ENCODE results near the gene ATOSA.

The ATOSA gene

DNA sequence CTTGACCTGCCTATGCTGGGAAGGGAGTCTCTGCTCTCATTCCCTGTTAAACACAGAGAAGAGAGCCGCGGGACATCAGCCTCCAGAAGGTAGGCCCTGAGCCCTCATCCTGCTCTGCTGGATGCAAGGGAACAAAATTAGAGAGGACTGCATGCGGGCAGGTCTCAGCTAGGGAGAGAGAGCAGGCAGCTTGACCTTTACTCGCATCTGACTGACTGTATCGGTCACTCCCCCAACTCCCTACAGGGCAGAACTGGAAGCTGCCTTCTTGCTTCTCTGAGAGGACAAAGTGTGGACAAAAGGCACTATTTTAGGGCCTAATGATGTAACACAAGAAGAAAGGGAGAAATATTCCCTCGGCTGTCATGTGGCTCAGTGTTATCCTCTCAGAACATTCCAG, 38.7 kb upstream of the ATOSA start:
- DNase-seq, result no peak
- no peaks in the 10 kb centered on the region for H3K9me3 ChIP-seq
- no peak overlapping the region for H3K27ac ChIP-seq
- intact Hi-C loops (cut with DNase I; ENCODE audit: low total_unique reads), result no loop called here
- no peaks in the 10 kb centered on the region for H3K4me1 ChIP-seq
- H3K36me3 ChIP-seq, result no peaks in the 10 kb centered on the region
- no peak overlapping the region for H3K4me3 ChIP-seq
- no peaks in the 10 kb centered on the region for H3K27me3 ChIP-seq
- TF ChIP-seq, protein P1, sequence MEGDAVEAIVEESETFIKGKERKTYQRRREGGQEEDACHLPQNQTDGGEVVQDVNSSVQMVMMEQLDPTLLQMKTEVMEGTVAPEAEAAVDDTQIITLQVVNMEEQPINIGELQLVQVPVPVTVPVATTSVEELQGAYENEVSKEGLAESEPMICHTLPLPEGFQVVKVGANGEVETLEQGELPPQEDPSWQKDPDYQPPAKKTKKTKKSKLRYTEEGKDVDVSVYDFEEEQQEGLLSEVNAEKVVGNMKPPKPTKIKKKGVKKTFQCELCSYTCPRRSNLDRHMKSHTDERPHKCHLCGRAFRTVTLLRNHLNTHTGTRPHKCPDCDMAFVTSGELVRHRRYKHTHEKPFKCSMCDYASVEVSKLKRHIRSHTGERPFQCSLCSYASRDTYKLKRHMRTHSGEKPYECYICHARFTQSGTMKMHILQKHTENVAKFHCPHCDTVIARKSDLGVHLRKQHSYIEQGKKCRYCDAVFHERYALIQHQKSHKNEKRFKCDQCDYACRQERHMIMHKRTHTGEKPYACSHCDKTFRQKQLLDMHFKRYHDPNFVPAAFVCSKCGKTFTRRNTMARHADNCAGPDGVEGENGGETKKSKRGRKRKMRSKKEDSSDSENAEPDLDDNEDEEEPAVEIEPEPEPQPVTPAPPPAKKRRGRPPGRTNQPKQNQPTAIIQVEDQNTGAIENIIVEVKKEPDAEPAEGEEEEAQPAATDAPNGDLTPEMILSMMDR (IDR thresholded peaks at IDR 0.05), result no peak

DNA sequence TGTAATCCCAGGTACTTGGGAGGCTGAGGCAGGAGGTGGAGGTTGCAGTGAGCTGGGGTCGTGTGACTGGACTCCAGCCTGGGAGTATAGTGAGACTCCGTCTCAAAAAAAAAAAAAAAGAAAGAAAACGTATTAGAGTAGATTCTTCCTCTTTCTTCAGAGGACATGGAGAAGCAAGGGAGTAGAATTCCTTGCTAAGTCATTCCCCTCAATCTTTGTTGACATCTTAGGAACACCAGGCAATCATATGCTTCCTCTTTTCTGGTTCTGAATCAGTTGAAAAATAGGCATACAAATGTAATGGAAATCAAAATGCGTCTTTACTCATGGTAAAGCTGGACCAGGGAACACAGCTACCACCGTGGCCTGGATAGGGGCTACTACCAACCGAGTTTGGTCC, 38.3 kb upstream of the ATOSA start:
- H3K4me3 ChIP-seq, result no peak overlapping the region
- no peak for DNase-seq
- TF ChIP-seq, protein P1 (IDR thresholded peaks at IDR 0.05), result no peak
- H3K4me1 ChIP-seq, result no peaks in the 10 kb centered on the region
- H3K36me3 ChIP-seq, result no peaks in the 10 kb centered on the region
- H3K9me3 ChIP-seq, result no peaks in the 10 kb centered on the region
- H3K27me3 ChIP-seq, result no peaks in the 10 kb centered on the region
- intact Hi-C loops (cut with DNase I; ENCODE audit: low total_unique reads), result no loop called here
- H3K27ac ChIP-seq, result no peak overlapping the region

DNA sequence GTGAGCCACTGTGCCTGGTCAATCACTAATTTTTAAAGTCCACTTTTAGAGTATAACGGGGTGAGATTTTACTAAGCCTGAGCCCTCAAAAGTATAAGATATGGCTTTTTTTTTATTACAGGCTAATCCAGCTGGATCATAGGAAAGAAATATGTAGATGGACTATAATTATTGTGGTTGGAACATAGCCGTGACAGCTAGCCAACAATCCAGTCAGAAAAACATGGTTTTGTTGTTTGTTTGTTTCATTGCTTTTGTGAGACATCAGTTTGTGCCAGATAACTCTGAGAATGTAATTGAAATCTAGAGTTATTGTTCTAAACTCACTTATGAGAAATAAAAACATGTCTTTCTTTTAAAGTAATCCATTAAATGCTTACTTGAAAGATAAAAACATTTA, 37.3 kb upstream of the ATOSA start:
- intact Hi-C loops (cut with DNase I; ENCODE audit: low total_unique reads), result no loop called here
- H3K4me3 ChIP-seq, result no peak overlapping the region
- H3K9me3 ChIP-seq, result no peaks in the 10 kb centered on the region
- TF ChIP-seq, protein P1 (IDR thresholded peaks at IDR 0.05), result no peak
- DNase-seq, result no peak
- H3K36me3 ChIP-seq, result no peaks in the 10 kb centered on the region
- no peaks in the 10 kb centered on the region for H3K4me1 ChIP-seq
- no peak overlapping the region for H3K27ac ChIP-seq
- no peaks in the 10 kb centered on the region for H3K27me3 ChIP-seq

DNA sequence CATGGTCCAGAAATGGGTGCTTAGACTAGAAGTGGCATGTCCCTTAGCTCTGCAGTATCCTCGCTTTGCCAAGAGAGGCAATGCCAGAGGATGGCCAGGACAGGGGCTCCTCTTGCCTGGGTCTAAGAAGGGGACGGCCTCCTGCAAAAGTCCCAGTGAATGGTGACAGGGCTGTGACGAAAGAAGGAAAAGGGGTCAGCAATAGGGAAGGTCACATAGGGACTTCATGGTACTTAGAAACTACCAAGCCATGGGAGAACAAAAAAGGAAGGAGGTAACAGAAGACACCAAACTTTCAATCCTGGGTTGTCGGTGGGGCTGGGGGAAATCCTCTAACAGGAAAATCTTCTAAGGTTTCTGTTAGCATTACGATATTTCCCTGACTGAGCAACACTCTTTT, 36.2 kb upstream of the ATOSA start:
- H3K27ac ChIP-seq, result no peak overlapping the region
- no peaks in the 10 kb centered on the region for H3K9me3 ChIP-seq
- DNase-seq, result no peak
- H3K4me3 ChIP-seq, result no peak overlapping the region
- no peaks in the 10 kb centered on the region for H3K4me1 ChIP-seq
- no peaks in the 10 kb centered on the region for H3K36me3 ChIP-seq
- H3K27me3 ChIP-seq, result no peaks in the 10 kb centered on the region
- intact Hi-C loops (cut with DNase I; ENCODE audit: low total_unique reads), result no loop called here
- TF ChIP-seq, protein P1 (IDR thresholded peaks at IDR 0.05), result no peak

DNA sequence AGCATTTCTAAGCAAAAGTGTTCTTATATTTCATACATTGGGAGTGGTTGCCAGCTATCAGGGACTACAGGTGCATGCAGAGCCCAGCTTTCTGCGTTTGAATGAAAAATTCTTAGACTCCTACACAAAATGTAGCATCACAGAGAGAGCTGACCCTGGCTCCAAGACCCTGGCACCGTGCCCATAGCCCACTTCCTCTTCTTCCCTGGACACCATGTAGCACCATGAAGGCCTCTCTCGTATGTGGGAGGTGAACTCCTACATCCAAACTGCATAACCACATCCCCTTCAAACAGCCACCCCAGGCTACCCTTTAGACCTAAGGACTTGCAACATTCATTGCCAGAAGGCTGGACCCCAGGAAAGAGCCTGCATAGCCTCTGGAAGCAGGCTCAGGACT, 35.8 kb upstream of the ATOSA start:
- Histone ChIP-seq H3K4me3 (no peak overlapping the region), H3K36me3 (no peaks in the 10 kb centered on the region), H3K9me3 (no peaks in the 10 kb centered on the region), H3K27ac (no peak overlapping the region), H3K27me3 (no peaks in the 10 kb centered on the region), H3K4me1 (no peaks in the 10 kb centered on the region)
- intact Hi-C loops (cut with DNase I; ENCODE audit: low total_unique reads), result no loop called here
- TF ChIP-seq, protein P1 (IDR thresholded peaks at IDR 0.05), result no peak
- no peak for DNase-seq

DNA sequence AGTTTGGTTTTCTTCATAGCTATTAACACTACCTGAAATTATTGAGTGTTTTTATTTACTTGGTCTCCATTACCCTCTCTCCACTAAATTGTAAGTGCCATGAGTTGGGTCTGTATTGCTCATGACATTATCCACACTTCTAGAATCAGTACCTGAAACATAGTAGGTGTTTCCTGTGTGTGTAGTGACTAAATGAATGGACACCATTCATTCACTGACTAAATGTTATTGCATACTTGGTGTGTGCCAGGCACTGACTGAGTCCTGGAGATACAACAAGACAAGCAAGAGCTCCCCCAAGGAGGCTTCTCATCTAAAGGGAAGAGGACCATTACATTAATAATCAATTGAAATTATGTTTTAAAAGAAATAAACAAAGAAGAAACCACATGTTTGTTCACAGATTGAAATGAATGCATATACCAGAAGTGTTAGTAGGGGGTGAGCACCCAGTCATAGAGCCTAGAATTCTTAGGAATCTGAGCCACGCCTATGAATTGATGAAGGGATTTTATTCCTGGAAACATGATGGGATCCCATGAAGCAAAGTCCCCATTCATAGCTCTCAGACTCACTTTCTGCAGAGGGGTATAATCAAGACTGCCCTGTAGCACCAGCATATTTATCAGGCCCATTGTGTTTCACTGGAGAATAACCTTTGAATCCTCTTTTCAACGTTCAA, 31.7 kb upstream of the ATOSA start:
- intact Hi-C loops (cut with DNase I; ENCODE audit: low total_unique reads), result no loop called here
- TF ChIP-seq, protein P1 (IDR thresholded peaks at IDR 0.05), result no peak
- H3K9me3 ChIP-seq, result no peaks in the 10 kb centered on the region
- H3K4me1 ChIP-seq, result no peaks in the 10 kb centered on the region
- H3K4me3 ChIP-seq, result no peak overlapping the region
- no peaks in the 10 kb centered on the region for H3K36me3 ChIP-seq
- no peaks in the 10 kb centered on the region for H3K27me3 ChIP-seq
- H3K27ac ChIP-seq, result no peak overlapping the region
- DNase-seq, result no peak
